ENCODE data around the gene IKZF3. TPM values are rescaled to one million over a fixed set of nuclear protein-coding genes. Genes with fewer than 3 reads are reported as not detected.
"Not testable (repeated sequence)": the region's sequence is repeated elsewhere in the genome, so short reads cannot be mapped to it uniquely, and the experiment has no call there.

Gene IKZF3
- total RNA-seq, 2 donors from 2014 or later, result 4.8 to 5.6 TPM

DNA sequence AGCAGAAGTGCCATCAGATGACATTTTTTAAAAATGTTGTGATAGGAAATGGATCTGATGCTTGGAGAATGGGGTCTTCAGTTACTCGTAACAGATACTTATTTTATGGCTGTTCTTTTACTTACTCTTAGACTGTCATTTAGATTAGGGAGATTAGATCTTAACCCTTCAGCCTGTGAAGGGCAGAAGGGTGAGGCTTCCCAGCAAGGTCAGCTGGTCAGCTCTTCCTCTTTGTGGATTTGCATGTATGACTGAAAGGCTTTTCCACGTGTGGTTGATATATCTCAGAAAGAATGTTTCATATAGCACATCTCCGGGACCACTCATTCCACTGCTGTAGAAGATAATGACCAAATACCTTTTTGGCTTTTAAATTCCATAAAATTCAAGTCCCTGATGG, 98.9 kb downstream of the IKZF3 start:
- no peak overlapping the region for H3K4me3 ChIP-seq
- TF ChIP-seq, protein P1, sequence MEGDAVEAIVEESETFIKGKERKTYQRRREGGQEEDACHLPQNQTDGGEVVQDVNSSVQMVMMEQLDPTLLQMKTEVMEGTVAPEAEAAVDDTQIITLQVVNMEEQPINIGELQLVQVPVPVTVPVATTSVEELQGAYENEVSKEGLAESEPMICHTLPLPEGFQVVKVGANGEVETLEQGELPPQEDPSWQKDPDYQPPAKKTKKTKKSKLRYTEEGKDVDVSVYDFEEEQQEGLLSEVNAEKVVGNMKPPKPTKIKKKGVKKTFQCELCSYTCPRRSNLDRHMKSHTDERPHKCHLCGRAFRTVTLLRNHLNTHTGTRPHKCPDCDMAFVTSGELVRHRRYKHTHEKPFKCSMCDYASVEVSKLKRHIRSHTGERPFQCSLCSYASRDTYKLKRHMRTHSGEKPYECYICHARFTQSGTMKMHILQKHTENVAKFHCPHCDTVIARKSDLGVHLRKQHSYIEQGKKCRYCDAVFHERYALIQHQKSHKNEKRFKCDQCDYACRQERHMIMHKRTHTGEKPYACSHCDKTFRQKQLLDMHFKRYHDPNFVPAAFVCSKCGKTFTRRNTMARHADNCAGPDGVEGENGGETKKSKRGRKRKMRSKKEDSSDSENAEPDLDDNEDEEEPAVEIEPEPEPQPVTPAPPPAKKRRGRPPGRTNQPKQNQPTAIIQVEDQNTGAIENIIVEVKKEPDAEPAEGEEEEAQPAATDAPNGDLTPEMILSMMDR (IDR thresholded peaks at IDR 0.05), result no peak
- no peaks in the 10 kb centered on the region for H3K27me3 ChIP-seq (replicated peaks; ENCODE audit: insufficient read depth)
- DNase-seq (ENCODE audit: low spot score), result no peak
- no peaks in the 10 kb centered on the region for H3K4me1 ChIP-seq (ENCODE audit: control insufficient read depth in 1 of 2, low read depth in 2 of 2)
- no peaks in the 10 kb centered on the region for H3K9me3 ChIP-seq
- no peak overlapping the region for H3K27ac ChIP-seq
- ATAC-seq (ENCODE audit: insufficient number of reproducible peaks, low FRiP score, low read depth), result no peak
- no peaks in the 10 kb centered on the region for H3K36me3 ChIP-seq

- not testable (repeated sequence) for H3K4me1 ChIP-seq (ENCODE audit: control insufficient read depth in 1 of 2, low read depth in 2 of 2); DNase-seq (ENCODE audit: low spot score); ATAC-seq (ENCODE audit: insufficient number of reproducible peaks, low FRiP score, low read depth); H3K27ac ChIP-seq; H3K4me3 ChIP-seq; H3K27me3 ChIP-seq (replicated peaks; ENCODE audit: insufficient read depth); H3K9me3 ChIP-seq; H3K36me3 ChIP-seq
Observed at GRCh38 chr17:39764171-39764570, 99.9 kb downstream of the IKZF3 start.

GRCh38 chr17:39763051-39763820, 100.9 kb downstream of the IKZF3 start:
- DNase-seq (ENCODE audit: low spot score), result no peak
- ATAC-seq (ENCODE audit: insufficient number of reproducible peaks, low FRiP score, low read depth), result no peak
- no peaks in the 10 kb centered on the region for H3K36me3 ChIP-seq
- no peak overlapping the region for H3K4me3 ChIP-seq
- no peaks in the 10 kb centered on the region for H3K9me3 ChIP-seq
- H3K27me3 ChIP-seq (replicated peaks; ENCODE audit: insufficient read depth), result no peaks in the 10 kb centered on the region
- H3K27ac ChIP-seq, result no peak overlapping the region
- no peaks in the 10 kb centered on the region for H3K4me1 ChIP-seq (ENCODE audit: control insufficient read depth in 1 of 2, low read depth in 2 of 2)
- TF ChIP-seq, protein P1 (IDR thresholded peaks at IDR 0.05), result no peak

- no peaks in the 10 kb centered on the region for H3K4me1 ChIP-seq (ENCODE audit: control insufficient read depth in 1 of 2, low read depth in 2 of 2)
- DNase-seq (ENCODE audit: low spot score), result no peak
- no peak overlapping the region for H3K4me3 ChIP-seq
- TF ChIP-seq, protein P1 (IDR thresholded peaks at IDR 0.05), result no peak
- H3K27ac ChIP-seq, result no peak overlapping the region
- H3K36me3 ChIP-seq, result no peaks in the 10 kb centered on the region
- no peaks in the 10 kb centered on the region for H3K27me3 ChIP-seq (replicated peaks; ENCODE audit: insufficient read depth)
- ATAC-seq (ENCODE audit: insufficient number of reproducible peaks, low FRiP score, low read depth), result no peak
- H3K9me3 ChIP-seq, result no peaks in the 10 kb centered on the region
Observed at GRCh38 chr17:39761861-39762496, 102.1 kb downstream of the IKZF3 start.

DNA sequence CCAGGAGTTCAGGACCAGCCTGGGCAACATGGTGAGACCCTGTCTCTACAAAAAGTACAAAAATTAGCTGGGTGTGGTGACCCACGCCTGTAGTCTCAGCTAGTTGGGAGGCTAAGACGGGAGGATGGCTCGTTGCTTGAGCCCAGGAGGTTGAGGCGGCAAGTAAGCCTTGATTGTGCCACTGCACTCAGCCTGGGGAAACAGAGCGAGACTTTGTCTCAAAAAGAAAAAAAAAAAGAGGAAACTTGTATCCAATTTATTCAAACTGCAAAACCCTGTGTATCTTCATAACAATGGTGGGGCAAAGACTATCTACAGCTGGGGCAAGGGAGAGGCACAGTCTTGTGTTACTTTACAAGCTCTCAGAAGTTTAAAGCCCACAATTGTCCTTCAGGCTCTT, 104.9 kb downstream of the IKZF3 start:
- Histone ChIP-seq H3K27ac (no peak overlapping the region), H3K4me1 (ENCODE audit: control insufficient read depth in 1 of 2, low read depth in 2 of 2) (peaks cover 0 to 7% of the 10 kb centered on the region in 2 donors), H3K36me3 (no peaks in the 10 kb centered on the region), H3K4me3 (no peak overlapping the region), H3K27me3 (replicated peaks; ENCODE audit: insufficient read depth) (no peaks in the 10 kb centered on the region), H3K9me3 (no peaks in the 10 kb centered on the region)
- DNase-seq (ENCODE audit: low spot score) (no peak), ATAC-seq (ENCODE audit: insufficient number of reproducible peaks, low FRiP score, low read depth) (no peak)
- TF ChIP-seq, protein P1 (IDR thresholded peaks at IDR 0.05), result no peak

Measured in thoracic aorta (tissue), 2 donors.